ENCODE data around the gene USP36.

USP36 gene

DNA sequence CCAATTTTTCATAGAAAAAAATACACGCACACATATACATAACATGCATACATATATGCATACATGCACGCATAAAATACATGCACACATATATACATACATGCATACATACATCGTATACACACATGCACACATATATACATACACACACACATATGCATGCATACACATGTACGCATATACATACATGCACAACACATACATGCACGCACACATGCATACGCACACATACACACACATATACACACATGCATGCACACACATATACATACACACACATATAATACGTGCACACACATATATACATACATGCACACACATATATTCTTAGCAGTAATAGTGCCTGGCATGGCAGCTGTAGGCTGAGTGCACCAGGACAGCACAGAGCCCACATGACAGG, 24.9 kb downstream of the USP36 start:
- DNase-seq (ENCODE audit: low spot score), result no peak

DNA sequence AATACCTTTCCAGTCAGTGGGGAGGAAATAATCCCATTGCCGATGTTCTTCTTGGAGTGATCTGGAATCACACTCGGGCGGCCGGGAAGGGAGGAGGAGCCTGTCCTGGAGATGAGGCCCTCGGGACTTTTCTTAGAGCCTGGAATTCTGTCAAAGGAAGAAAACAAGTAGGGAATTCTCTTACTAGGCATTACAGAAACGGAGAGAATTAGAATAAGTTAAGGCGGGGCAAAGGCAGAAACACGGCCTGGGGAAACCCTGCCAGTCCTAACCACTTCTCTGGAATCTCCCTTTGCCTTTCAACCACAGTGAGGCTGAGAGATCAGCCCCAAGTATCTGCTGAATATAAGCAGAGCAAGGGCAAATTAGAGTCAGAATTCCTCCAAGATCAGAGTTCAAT, 27.8 kb downstream of the USP36 start:
- no peak for DNase-seq (ENCODE audit: low spot score)

DNA sequence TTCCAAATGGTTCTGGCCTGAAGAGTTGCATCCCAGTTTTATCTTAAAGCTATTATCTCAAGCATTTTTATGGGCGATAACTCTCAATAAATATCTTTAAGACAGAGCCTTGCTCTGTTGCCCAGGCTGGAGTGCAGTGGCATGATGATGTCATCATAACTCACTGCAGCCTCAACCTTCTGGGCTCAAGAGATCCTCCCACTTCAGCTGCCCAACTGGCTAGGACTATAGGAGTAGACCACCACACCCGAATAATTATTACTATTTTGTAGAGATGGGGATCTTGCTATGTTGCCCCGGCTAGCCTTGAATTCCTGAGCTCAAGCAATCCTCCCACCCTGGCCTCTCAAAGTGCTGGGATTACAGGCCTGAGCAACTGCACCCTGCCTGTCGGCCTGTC, 32.5 kb downstream of the USP36 start:
- DNase-seq (ENCODE audit: low spot score), result no peak

DNA sequence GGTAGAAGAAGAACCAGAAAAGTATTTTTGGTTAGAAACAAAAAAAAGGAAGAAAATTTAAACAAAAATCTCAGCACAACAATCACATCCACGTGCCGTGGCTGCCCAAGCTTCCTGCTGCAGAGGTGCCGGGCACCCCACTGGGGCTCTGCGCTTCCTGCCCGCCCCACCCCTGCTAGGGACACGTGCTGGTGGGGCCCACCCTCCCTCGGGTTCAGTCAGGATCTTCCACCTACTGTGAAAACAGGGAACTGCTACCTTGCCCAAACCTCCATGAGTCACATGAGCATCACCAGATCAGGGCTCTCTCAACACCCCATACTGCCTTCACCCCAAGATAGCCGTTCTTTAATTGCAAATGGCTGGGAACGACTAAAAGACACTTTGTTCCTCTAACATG, 34.2 kb downstream of the USP36 start:
- no peak for DNase-seq (ENCODE audit: low spot score)

DNA sequence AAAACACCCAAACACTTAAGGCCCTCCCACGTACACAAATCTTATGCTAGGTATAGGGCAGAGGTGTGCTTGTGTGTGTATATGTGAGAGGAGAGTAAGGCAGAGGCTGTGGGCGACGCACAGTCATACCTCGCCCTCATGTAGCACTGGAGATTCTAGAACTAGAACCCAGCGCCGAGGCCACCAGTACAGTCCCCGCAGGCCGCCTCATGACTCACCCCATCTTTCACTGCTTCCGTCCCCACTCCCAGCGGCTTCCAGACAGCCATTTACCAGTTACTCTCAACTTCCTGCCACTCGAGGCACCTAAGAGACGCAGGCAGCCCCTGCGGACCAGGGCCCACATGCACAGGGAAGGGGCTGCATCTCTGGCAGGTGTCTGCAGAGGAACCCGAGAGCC, 35.3 kb downstream of the USP36 start:
- no peak for DNase-seq (ENCODE audit: low spot score)

DNA sequence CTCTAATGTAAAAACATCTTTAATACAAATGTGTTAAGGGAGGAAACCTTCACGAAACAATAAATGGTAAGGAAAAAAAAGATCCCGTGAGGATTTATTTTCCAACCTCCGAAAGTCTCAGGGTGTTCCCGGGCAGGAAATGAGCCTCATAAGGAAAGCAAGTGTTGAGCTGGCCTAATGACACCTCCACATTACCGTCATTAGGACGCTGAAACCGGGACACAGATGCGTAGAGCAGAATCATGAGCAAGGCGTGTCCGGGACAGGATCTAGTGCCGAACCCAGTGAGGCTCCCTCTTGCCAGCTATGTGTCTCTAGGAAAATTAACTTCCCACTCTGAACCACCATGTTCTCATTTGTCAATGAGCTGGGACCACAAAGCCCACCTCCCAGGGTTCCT, 35.8 kb downstream of the USP36 start:
- DNase-seq (ENCODE audit: low spot score), result no peak

DNA sequence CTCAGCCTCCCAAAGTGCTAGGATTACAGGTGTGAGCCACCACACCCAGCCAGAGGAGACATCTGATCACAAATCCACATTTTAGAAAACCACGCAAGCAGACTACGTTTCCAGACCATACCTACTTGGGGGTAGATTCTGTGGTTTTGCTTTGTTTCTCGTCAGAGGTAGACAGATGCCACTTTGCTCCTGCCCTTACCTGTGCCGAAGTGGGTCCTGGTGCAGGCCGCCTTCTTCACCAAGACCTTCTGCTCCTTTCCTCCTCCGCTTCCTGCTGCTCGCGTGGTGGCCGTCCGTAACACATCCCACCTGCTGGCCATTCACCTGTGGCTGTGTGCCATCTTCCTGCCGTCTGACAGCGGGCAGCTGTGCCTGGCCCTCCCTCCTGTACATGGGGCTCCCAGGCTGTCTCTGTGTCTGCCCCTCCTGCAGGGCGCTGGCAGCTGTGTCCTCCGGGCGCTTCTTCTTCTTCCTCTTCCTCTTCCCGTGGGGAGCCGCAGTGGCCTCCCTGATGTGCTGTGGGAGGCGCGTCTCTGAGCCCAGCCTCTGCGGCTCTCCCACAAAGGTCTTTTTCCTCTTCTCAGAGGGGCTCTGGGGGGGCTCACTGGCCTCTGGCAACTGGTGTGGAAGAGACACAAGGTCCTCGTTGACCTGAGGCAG, 37.3 kb downstream of the USP36 start:
- DNase-seq (ENCODE audit: low spot score), result no peak

DNA sequence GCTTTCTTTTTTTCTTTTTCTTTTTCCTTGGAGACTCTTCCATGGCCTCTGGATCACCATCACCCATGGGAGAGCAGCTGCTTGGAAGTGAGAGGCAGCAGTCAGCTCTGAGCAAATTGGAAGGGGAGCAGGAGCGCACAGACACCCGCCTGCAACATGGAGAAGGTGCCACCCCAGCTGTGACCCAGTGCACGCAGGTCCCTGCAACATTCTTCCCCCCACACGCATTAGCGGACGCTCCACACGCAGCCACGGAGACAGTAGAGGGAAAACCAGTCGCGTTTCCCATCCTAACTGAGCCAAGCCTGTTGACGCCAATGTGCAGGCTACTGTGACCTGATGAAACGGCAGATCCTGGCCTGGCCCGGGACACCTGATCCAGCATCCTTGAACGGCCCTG, 38.2 kb downstream of the USP36 start:
- DNase-seq (ENCODE audit: low spot score), result no peak

DNA sequence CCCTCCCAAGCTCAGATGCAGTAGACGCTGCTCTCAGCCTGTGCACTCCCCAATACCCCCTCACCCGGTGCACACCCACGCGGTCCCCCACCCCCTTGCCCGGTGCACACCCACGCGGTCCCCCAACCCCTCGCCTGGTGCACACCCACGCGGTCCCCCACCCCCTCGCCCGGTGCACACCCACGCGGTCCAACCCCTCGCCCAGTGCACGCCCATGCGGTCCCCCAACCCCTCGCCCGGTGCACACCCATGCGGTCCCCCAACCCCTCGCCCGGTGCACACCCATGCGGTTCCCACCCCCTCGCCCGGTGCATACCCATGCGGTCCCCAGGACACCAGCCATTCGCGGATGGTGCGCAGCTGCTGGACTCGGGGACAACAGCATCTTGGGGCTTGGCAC, 38.6 kb downstream of the USP36 start:
- no peak for DNase-seq (ENCODE audit: low spot score)

DNA sequence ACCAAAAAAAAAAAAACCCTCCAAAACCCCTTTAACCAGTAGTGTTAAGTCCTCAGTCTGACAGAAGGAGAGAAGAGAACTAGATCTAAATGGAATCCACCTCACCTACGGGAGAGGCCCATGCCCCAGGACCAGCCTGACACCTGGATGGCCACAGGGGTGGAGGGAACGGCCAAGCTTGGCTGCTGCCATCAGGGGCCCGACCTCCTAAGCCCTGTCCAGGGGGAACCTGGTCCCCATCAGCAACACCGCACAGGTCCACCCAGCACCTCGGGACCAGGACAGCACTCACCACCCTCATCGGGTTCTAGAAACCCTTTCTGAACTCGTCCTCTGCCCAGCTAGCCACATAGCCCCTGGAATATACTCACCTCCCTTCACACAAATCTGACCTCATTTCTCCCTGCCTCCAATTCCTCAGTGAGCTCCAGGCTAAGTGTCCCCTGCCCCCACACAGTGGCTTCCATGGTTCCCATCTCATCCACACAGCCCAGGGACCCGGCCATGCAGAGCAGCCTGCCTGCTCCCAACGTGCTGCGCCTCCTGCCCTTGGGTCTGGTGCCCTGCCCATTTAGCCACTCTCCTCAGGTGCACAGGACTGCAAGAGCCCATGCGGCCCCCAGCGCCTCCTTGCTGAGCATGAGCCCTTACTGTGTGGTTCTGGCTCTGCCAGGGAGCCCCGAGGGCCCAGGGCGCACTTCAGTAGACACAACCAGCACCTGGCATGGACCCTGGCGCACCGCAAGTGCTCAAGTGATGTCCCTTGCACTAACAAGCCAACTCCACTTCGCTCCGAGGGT, 40.3 kb downstream of the USP36 start:
- no peak for DNase-seq (ENCODE audit: low spot score)

DNA sequence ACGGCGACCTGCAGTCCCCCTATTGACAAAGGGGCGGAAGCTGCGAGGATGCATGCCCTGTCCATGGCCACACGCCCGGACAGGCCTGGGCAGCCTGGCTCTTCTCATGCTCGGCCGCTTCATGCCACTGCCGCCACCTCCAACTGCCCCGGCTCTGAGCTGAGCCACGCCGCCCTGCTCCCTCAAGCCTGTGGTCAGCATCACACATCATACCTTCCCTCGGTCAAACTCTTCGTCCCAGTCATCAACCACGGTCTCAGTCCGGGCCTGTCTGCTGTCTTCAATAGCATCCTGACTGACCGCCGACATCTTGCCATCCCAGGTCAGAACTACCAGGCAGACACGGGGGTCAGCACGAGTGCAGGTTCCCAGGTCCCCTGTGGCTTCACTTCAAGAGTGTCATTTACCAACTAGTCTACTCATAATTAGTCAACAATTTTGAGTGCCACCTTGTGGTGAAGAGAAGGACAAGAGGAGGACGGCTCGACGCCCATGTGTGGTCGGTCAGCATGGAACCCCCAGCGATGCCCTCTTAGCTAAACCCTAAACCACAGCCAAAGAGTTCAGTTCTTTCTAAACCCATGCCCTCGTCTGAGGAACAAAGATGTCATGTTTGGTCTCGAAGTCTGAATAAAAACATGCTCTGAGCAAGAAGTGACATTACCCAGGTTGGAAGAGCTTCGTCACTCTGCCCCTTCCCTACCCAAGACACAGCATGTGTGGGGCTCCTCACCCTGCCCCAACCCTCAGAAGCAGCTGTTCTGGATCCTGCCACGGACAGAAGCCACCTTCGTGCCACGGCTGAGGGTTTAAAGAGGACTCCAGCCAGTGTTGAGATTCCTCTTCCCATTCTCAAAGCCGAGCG, 41.7 kb downstream of the USP36 start:
- DNase-seq (ENCODE audit: low spot score), result no peak

DNA sequence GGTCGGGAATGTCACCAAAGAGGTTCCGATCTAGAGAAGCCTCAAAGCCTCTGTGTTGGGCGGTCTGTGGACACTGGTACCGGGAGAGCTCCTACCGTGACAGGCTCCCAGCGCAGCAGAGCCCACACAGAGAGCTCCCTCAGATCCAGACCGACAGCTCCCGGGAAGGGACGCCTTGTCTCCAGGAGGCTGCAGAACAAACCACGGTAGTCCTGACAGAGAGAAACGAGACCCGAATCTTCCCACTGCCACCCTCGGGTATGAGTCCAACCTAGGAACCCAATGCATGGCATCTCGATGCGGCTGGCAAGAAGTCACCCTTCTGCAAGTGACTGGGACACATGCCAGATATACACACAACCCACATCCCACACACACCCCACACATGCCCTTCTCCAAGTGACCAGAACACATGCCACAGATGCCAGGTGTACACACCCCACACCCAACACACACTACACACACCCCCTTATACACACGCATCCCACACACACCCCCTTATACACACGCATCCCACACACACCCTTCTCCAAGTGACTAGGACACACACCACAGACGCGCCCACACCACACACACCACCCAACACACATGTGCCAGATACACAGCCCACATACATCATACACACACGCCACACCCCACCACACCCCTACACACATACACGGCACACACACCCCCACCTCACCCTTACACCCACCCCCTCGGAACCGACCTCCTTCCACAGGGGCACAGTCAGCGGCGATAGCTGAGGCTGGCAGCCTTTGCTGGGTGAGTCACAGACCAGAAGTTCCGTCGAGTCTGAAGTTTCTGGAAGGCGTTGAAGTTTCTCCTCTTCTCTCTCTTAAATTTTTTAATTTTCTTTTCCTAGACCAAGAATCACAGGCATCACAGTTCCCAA, 42.7 kb downstream of the USP36 start:
- DNase-seq (ENCODE audit: low spot score), result no peak

DNA sequence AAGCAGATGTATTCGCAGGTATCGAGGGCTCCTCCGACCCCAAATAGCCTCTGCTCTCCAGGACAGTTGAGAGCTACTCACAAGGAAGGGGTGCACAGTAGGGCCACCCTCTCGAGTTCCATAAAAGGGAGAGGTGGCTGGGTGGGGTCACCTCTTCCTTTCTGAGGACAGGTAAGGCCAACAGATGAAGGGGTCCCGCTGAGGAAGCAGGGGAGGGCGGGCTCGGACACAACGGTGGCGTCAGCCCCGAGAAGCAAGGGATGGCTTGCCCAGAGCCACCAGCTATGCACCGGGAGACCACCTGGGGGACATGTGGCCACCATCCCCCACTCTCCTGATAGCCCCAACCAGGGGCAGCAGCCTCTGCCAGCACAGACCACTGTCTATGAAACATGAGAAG, 43.4 kb downstream of the USP36 start:
- DNase-seq (ENCODE audit: low spot score), result no peak

DNA sequence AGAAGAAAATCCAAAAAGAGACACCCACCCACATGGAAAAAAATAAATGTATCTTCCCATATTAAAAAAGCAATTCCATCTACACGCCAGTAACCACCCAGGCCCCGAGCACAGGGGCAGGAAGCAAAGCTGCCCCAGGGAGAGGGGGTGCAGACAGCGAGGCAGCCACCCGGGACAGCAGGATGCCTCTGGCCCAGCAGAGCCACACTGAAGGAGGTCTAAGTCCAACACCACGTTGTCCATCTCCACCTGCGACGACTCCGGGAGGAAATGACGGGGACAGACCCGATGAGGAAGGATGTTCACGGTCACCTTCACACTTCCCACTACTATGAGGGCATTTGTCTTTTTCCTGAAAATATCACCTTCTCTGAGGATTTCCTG, 44.1 kb downstream of the USP36 start:
- no peak for DNase-seq (ENCODE audit: low spot score)

DNA sequence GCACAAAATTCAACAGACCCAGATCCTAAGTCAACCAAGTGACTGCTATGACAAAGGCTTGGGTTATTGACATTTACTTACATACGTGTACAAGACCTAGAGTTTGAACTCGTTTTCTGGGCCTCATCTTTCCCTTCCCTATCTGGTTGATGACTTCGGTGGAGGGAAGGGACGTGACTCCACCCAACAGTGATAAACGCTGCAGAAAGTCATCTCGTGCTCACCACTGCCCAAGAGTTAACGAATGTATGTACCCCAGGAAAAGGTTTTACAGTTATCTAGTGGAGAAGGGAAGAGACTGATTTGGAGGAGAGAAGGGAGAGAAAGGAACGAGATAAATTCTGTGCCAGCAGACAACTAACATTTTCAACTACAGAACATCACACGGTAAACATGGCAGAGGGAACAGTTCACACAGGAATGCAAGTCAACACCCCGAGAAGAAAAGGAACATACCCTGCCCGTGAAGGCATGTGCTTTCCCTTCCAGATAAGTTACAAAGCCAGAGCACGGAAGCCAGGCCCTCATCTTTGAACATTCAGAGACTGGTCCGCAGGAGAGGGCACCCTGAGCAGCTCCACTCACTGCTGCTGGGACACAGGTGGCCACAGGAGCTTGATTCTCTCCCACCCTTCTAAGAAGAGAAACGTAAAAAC, 44.6 kb downstream of the USP36 start:
- DNase-seq (ENCODE audit: low spot score), result no peak

DNA sequence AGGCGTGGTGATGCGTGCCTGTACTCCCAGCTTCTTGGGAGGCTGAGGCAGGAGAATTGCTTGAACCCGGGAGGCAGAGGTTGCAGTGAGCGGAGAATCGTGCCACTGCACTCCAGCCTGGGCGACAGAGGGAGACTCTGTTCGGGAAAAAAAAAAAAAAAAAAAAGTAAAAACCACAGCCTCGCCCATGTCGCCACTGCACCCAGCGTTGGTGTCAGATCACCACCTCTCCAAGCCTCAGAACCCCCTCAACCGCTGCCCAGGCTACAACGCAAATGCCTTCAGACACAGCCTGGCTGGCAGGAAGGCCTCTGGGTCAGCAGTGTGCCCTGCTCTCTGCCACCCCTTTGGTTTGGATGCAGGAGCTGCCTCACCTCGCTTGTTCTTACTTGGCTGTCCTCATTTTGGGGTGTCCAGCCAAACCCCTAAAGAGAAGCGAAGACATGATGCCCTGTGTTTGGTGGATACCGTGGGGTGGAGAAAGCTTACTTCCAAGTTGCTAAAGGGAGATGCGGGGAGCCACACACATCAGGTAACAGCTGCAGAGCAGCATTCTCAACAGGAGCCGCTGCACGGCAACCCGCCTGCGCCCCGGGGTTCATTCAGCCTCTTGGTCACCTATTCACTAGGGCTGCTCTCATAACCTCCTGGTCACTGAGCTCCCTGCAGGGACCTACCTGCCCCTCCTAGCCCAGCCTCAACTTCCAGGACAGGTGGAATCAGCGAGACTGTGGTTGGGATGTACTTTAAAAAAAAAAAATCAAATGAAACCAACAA, 45.6 kb downstream of the USP36 start:
- no peak for DNase-seq (ENCODE audit: low spot score)

DNA sequence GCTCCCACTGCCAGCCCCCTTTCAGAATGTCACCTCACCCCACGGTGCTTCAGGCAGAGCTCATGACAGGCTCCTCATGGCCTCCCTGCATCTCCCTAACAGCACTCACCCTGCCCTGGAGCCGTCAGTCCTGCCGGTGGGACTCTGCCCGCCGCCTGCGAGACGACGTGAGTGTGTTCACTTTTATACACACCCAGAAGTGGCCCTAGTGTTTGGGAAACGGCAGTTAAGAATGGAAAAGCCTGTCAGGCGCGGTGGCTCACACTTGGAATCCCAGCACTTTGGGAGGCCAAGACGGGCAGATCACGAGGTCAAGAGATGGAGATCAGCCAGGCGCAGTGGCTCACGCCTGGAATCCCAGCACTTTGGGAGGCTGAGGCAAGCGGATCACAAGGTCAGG, 46.2 kb downstream of the USP36 start:
- no peak for DNase-seq (ENCODE audit: low spot score)

DNA sequence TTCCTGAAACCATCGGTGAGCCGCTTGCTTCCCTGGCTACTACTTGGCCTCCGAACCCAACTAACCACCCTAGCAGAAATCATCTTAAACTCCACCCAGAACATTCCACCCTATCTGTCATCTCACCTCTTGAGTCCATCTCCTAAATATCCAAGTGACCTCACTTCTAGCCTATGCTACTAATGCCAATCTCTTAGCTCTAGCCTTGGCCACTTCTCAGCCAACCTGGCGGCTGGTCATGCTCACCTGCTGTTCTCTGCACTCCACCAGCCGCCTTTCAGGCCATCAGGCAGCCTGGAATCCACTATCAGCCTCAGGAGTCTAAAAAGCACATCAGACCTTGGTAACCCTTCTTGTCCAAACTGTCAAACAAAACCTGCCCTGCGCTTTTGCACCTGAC, 46.6 kb downstream of the USP36 start:
- no peak for DNase-seq (ENCODE audit: low spot score)

DNA sequence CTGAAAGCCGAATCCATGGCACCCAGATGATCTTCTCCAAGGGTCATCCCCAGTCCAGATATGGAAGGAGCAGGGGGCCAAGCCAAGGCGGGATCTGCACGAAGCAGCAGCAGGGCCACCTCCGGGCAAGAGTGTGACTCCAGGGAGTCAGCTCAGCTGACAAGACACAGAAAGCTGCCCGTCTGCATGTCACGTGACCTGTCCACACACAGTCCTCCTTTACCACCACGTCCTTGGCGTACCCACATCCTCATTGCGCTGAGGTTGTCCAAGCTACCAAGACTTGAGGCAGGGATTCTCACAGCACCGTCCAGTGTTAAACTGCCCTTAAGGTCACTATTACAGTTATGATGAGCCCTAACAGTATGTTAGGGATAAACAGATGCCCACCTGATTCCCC, 47.2 kb downstream of the USP36 start:
- no peak for DNase-seq (ENCODE audit: low spot score)

DNA sequence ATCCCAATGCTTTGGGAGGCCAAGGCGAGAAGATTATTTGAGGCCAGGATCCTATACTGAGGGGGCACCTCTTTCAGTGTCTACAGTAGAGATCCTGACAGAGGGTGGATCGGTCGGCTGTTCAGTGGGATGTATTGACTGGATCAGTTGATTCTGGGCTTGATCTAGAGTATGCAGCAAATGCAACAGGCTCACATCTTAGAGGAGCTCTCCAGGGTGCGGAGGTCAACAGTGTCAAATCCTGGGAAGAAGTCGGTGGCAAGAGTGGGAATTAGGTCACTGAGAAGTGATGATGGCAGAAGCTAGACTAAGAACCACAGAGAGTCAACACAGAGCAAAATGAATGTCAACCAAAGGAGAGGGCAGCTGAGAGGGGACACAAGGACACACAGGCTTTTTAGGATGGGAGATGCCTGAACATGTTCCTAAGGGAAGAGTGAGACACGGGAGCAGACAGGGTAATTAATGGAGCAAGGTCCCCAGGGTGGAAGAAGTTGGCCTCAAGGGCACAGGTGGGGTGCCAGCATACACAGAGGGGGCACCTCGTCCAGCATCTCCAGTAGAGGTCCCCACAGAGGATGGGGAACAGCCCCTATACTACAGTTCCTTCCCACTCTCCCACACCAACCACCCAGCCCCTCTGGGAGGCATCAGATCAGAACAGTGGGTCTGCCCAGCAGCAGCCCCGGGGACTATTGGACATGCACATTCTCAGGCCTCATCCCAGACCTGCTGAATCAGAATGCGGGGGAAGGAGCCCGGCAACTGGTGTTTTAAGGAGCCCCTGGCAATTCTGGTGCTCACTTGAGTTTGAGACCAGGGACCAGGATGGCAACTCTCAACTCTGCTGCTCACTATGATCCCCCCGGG, 48.5 kb downstream of the USP36 start:
- DNase-seq (ENCODE audit: low spot score), result no peak
